Stomach (tissue), 9 donors: Measurements from ENCODE around the gene GRIN2C. TPM values are rescaled to one million over a fixed set of nuclear protein-coding genes. Genes with fewer than 3 reads are reported as not detected.
"Not testable (repeated sequence)": the region's sequence is repeated elsewhere in the genome, so short reads cannot be mapped to it uniquely, and the experiment has no call there.

Experiments
- DNase-seq, 2 donors: peaks; one replicate each; pipeline versions ENCODE4 v3.0.0 to v3.0.0-alpha.2; 2013 to 2019
- H3K27ac ChIP-seq, 5 donors: fragments of 200-600 bp in 4 of 5; sonication (generic) in 4 of 5; one replicate each; pipeline ENCODE4 v1.5.1; 2013 to 2019; ENCODE audit warnings: mild to moderate bottlenecking in 1 of 5, moderate library complexity in 1 of 5
- H3K27me3 ChIP-seq, 3 donors: fragments of 200-600 bp; sonication (generic); one replicate each; pipeline ENCODE4 v1.5.1; 2017 to 2019; ENCODE audit warnings: mixed run types in 1 of 3
- H3K36me3 ChIP-seq, 4 donors: fragments of 200-600 bp; sonication (generic); 1 replicate in 3 of 4; 2 replicates in 1 of 4; pipeline ENCODE4 v1.5.1; 2016 to 2019
- H3K4me1 ChIP-seq, 4 donors: fragments of 200-600 bp; sonication (generic); one replicate each; pipeline ENCODE4 v1.5.1; 2016 to 2019
- H3K4me3 ChIP-seq, 4 donors: fragments of 200-600 bp; sonication (generic) in 3 of 4; one replicate each; pipeline ENCODE4 v1.5.1; 2016 to 2019; ENCODE audit warnings: mild to moderate bottlenecking in 1 of 4
- H3K9me3 ChIP-seq, 4 donors: fragments of 200-600 bp; sonication (generic); one replicate each; pipeline ENCODE4 v1.5.1; 2016 to 2019
- EP300 ChIP-seq: sonication (generic); formaldehyde crosslinking; IDR thresholded peaks from one replicate; pipeline ENCODE4 v1.6.1; 2017; ENCODE audit warnings: antibody characterized with exemption
- POLR2A ChIP-seq, 4 donors: fragments of 450-650 bp; IDR thresholded peaks; one replicate each; pipeline ENCODE4 v1.6.1; 2016; ENCODE audit warnings: antibody characterized with exemption in 4 of 4, control low read depth in 2 of 4, mild to moderate bottlenecking in 1 of 4, moderate library complexity in 1 of 4
- POLR2AphosphoS5 ChIP-seq, 3 donors: sonication (generic); formaldehyde crosslinking; IDR thresholded peaks; one replicate each; pipeline ENCODE4 v1.6.1; 2016; ENCODE audit warnings: antibody characterized with exemption in 3 of 3
- WGBS, 5 donors: extraction: QIAGEN DNeasy Blood & Tissue Kit in 3 of 5; methylation state at CpG; one replicate each; pipeline versions ENCODE4 v1.1.5 to v1.1.7; 2013 to 2018; 5-methylcytosine and 5-hydroxymethylcytosine counted together
- intact Hi-C: fragments of 100-400 bp; cut with DNase I; formaldehyde crosslinking; loops from one replicate; pipeline ENCODE4 v1.15.1; 2023; ENCODE audit warnings: low total_unique reads
- polyA plus RNA-seq, 3 donors: library from polyadenylated mRNA; stranded (reverse); fragments of 200-250 nt; gene quantifications; one replicate each; pipeline ENCODE4 v1.2.3, GENCODE V29; 2013
- total RNA-seq, 5 donors: library from RNA; depleted of rRNA; stranded (reverse); fragments of >200 nt; gene quantifications; one replicate each; pipeline versions ENCODE4 v1.1.0 to v1.2.3, GENCODE V29; 2014 to 2016
- TF ChIP-seq, protein P1 (sequence below), 7 experiments: fragments of 450-650 bp in 4 of 7; fragments of 200-600 bp in 3 of 7; sonication (generic) in 3 of 7; IDR thresholded peaks; one replicate each; pipeline ENCODE4 v1.5.1; 2016 to 2019; ENCODE audit warnings: antibody characterized with exemption in 7 of 7, control low read depth in 2 of 7, mild to moderate bottlenecking in 1 of 7
- donor health status: healthy with polysubstance abuse.
- donor health status: Bipolar disorder and iron deficiency.
- donor health status: healthy.

Gene GRIN2C
- total and polyA plus RNA-seq, 8 donors = 0.33 to 0.55 TPM; not detected in 6

DNA sequence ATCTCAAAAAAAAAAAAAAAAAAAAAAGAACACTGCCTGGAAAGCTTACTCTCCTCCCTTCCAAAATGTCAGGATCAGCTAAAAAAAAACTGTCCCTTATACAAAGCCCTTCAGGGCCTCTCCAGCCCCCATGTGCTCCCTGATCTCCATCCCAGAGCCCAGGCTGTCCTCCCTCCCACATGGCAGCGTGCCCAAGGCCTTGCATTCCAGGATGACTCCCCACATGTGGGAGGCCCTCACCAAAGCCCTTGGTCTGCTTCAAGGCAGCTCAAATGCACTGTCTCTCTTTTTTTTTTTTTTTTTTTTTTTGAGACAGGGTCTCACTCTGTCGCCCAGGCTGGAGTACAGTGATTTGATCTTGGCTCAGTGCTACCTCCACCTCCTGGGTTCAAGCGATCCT lies 10.8 kb upstream of the GRIN2C start:
- 82 to 91% (median 85%) methylated on average over 2 to 3 of the region's 3 CpGs for WGBS, 5 donors
- peak in 1 of 2 donors; percentile 64 for DNase-seq
- TF ChIP-seq, protein P1, sequence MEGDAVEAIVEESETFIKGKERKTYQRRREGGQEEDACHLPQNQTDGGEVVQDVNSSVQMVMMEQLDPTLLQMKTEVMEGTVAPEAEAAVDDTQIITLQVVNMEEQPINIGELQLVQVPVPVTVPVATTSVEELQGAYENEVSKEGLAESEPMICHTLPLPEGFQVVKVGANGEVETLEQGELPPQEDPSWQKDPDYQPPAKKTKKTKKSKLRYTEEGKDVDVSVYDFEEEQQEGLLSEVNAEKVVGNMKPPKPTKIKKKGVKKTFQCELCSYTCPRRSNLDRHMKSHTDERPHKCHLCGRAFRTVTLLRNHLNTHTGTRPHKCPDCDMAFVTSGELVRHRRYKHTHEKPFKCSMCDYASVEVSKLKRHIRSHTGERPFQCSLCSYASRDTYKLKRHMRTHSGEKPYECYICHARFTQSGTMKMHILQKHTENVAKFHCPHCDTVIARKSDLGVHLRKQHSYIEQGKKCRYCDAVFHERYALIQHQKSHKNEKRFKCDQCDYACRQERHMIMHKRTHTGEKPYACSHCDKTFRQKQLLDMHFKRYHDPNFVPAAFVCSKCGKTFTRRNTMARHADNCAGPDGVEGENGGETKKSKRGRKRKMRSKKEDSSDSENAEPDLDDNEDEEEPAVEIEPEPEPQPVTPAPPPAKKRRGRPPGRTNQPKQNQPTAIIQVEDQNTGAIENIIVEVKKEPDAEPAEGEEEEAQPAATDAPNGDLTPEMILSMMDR (IDR thresholded peaks at IDR 0.05) = no peak
- TF ChIP-seq EP300 = no peak
- TF ChIP-seq POLR2AphosphoS5 (IDR thresholded peaks at IDR 0.05) = no peak
- TF ChIP-seq POLR2A (IDR thresholded peaks at IDR 0.05) = no peak
- intact Hi-C loops = no loop called here
- H3K4me1 ChIP-seq = peaks cover 13 to 23% (median 18%) of the 10 kb centered on the region in 4 donors
- H3K27me3 ChIP-seq = no peaks in the 10 kb centered on the region
- no peaks in the 10 kb centered on the region for H3K9me3 ChIP-seq
- no peak overlapping the region for H3K27ac ChIP-seq
- H3K36me3 ChIP-seq = no peaks in the 10 kb centered on the region
- H3K4me3 ChIP-seq = no peak overlapping the region

DNA sequence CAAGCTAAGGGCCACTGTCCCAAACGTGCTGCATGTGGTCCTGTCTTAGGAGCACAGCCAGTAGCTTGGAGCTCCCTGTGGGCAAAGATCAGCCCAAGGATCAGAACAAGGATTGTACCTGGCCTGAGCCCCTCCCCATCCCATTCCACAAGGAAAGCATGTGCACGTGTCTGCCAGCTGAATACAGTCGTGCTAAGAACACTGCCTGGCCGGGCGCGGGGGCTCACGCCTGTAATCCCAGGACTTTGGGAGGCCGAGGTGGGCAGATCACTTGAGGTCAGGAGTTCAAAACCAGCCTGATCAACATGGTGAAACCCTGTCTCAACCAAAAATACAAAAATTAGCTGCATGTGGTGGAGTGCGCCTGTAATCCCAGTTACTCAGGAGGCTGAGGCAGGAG lies 10.3 kb upstream of the GRIN2C start:
- peaks cover 13 to 24% (median 18%) of the 10 kb centered on the region in 4 donors for H3K4me1 ChIP-seq
- H3K27me3 ChIP-seq, H3K4me3 ChIP-seq, H3K36me3 ChIP-seq, H3K27ac ChIP-seq, DNase-seq, intact Hi-C loops, H3K9me3 ChIP-seq: not testable (repeated sequence)
- 88 to 91% (median 90%) methylated on average over 9 of the region's 9 CpGs for WGBS, 5 donors

- H3K36me3 ChIP-seq = peaks cover 0 to 4% (median 0%) of the 10 kb centered on the region in 4 donors
- intact Hi-C loops = no loop called here
- TF ChIP-seq, protein P1 (IDR thresholded peaks at IDR 0.05) = no peak
- TF ChIP-seq POLR2A (IDR thresholded peaks at IDR 0.05) (no peak), POLR2AphosphoS5 (IDR thresholded peaks at IDR 0.05) (no peak), EP300 (no peak)
- WGBS, 5 donors = 89 to 96% (median 93%) methylated on average over 6 of the region's 6 CpGs
- no peak overlapping the region for H3K4me3 ChIP-seq
- H3K9me3 ChIP-seq = no peaks in the 10 kb centered on the region
- peaks cover 0 to 4% (median 0%) of the 10 kb centered on the region in 3 donors for H3K27me3 ChIP-seq
- no peak for DNase-seq
- H3K27ac ChIP-seq = no peak overlapping the region
- H3K4me1 ChIP-seq = peaks cover 12 to 25% (median 14%) of the 10 kb centered on the region in 4 donors
Measured at GRCh38 chr17:74868908-74869255, 9.2 kb upstream of the GRIN2C start.

DNA sequence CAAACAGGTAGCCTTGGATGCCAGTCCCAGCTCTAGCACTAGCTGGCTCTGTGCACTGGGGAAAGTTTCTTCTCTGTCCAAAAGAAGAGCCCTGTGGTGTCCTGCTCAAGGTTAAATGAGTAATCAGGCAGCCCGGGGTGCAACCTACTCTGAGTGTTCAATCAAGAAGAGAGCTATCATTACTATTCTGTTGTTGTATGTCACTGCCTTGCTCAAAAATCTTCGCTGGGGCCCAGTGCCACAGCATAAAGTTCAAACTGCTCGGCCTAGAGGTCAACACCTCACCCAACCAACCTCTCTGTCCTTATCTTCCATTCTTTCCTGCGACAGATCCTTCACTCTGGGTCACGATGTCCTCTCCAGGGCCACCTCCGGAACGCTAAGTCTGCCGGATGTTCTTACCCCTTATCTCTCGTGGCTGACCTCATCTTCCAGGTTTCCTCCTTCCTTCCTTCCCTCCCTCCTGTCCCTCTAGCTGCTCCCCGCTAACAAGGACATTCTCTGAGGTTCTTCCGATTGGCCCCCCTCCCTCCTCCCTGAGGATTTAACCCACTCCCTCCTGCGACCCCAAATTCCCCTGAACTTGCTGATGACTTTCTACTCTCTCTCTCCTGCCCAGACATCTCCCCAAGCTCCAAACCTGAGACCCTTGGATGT lies 8.7 kb upstream of the GRIN2C start:
- peaks cover 10 to 22% (median 13%) of the 10 kb centered on the region in 4 donors for H3K4me1 ChIP-seq
- intact Hi-C loops = no loop called here
- H3K27ac ChIP-seq = no peak overlapping the region
- H3K27me3 ChIP-seq = peaks cover 0 to 5% (median 0%) of the 10 kb centered on the region in 3 donors
- DNase-seq = no peak
- H3K9me3 ChIP-seq = no peaks in the 10 kb centered on the region
- TF ChIP-seq, protein P1 (IDR thresholded peaks at IDR 0.05) = no peak
- TF ChIP-seq POLR2A (IDR thresholded peaks at IDR 0.05) (no peak), POLR2AphosphoS5 (IDR thresholded peaks at IDR 0.05) (no peak)
- 63 to 75% (median 73%) methylated on average over 12 of the region's 12 CpGs for WGBS, 5 donors
- no peak overlapping the region for H3K4me3 ChIP-seq
- H3K36me3 ChIP-seq = peaks cover 0 to 7% (median 0%) of the 10 kb centered on the region in 4 donors

DNA sequence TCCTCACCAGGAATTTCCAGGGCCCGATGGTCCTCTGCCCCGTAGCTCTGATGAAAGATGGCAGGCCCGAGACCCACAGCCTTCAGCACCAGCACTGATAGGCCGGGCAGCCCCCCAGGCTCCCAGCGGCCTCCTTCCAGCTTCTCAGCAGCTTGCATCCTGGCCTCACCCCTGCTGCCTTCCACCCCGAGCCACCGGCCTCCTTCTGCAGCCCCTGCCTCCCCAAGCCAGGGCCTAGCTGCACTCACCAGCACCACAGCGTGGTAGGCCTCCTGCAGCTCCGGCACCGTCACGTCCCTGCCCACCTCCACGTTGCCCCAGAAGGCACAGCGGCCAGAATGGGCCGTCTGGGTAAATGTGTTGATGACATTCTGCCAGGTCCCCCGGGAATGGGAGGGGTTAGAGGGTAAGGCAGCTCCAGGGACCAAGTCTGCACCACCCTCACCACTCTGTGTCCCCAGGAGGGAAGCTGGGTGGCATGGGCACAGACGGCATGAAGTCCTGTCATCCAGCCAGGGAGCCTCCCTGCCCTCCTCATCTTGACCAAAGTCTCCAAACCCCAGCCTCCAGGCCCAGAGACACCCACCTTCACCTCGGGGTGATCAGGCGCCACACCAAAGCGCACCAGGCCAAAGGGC lies 6.6 kb upstream of the GRIN2C start:
- TF ChIP-seq EP300 = no peak
- no peak for TF ChIP-seq POLR2AphosphoS5 (IDR thresholded peaks at IDR 0.05)
- TF ChIP-seq POLR2A (IDR thresholded peaks at IDR 0.05) = no peak
- TF ChIP-seq, protein P1 (IDR thresholded peaks at IDR 0.05) = no peak
- no peak for DNase-seq
- intact Hi-C loops = no loop called here
- peaks cover 0 to 7% (median 0%) of the 10 kb centered on the region in 4 donors for H3K36me3 ChIP-seq
- WGBS, 5 donors = 73 to 92% (median 79%) methylated on average over 15 to 19 of the region's 19 CpGs
- H3K4me1 ChIP-seq = peaks cover 8 to 17% (median 11%) of the 10 kb centered on the region in 4 donors
- H3K4me3 ChIP-seq = no peak overlapping the region
- no peaks in the 10 kb centered on the region for H3K9me3 ChIP-seq
- peaks cover 4 to 25% (median 12%) of the 10 kb centered on the region in 3 donors for H3K27me3 ChIP-seq
- no peak overlapping the region for H3K27ac ChIP-seq
